ENCODE measurements around the gene ADCY9. TPM values are rescaled to one million over a fixed set of nuclear protein-coding genes. Genes with fewer than 3 reads are reported as not detected.
"Not testable (repeated sequence)": the region's sequence is repeated elsewhere in the genome, so short reads cannot be mapped to it uniquely, and the experiment has no call there.

The ADCY9 gene
- total RNA-seq, 1 donor from 2014 or later = 31.9 TPM

GRCh38 chr16:4052096-4052495, 64.1 kb downstream of the ADCY9 start:
- H3K4me3 Mint-ChIP-seq (ENCODE audit: unreplicated experiment) = no peak overlapping the region
- no peaks in the 10 kb centered on the region for H3K9me3 Mint-ChIP-seq (ENCODE audit: low read depth)
- TF ChIP-seq CTCF (IDR thresholded peaks at IDR 0.05) = no peak
- no peak for DNase-seq (ENCODE audit: low spot score)
- H3K27ac Mint-ChIP-seq (ENCODE audit: unreplicated experiment) = no peak overlapping the region
- no peaks in the 10 kb centered on the region for H3K27me3 Mint-ChIP-seq (ENCODE audit: low read depth)
- H3K36me3 Mint-ChIP-seq (ENCODE audit: low read depth) = no peaks in the 10 kb centered on the region
- peaks cover 34% of the 10 kb centered on the region for H3K4me1 Mint-ChIP-seq (ENCODE audit: low read depth)

GRCh38 chr16:4051591-4051990, 64.7 kb downstream of the ADCY9 start:
- Mint-ChIP-seq H3K36me3 (ENCODE audit: low read depth) (no peaks in the 10 kb centered on the region), H3K4me1 (ENCODE audit: low read depth) (peaks cover 32% of the 10 kb centered on the region), H3K27ac (ENCODE audit: unreplicated experiment) (no peak overlapping the region), H3K4me3 (ENCODE audit: unreplicated experiment) (no peak overlapping the region), H3K9me3 (ENCODE audit: low read depth) (no peaks in the 10 kb centered on the region), H3K27me3 (ENCODE audit: low read depth) (no peaks in the 10 kb centered on the region)
- DNase-seq (ENCODE audit: low spot score) = no peak
- no peak for TF ChIP-seq CTCF (IDR thresholded peaks at IDR 0.05)

GRCh38 chr16:4049031-4049430, 67.2 kb downstream of the ADCY9 start:
- DNase-seq (ENCODE audit: low spot score) = no peak
- no peaks in the 10 kb centered on the region for H3K36me3 Mint-ChIP-seq (ENCODE audit: low read depth)
- no peak overlapping the region for H3K4me3 Mint-ChIP-seq (ENCODE audit: unreplicated experiment)
- H3K27ac Mint-ChIP-seq (ENCODE audit: unreplicated experiment) = no peak overlapping the region
- no peaks in the 10 kb centered on the region for H3K9me3 Mint-ChIP-seq (ENCODE audit: low read depth)
- no peaks in the 10 kb centered on the region for H3K27me3 Mint-ChIP-seq (ENCODE audit: low read depth)
- H3K4me1 Mint-ChIP-seq (ENCODE audit: low read depth) = peaks cover 32% of the 10 kb centered on the region
- TF ChIP-seq CTCF (IDR thresholded peaks at IDR 0.05) = no peak

- DNase-seq (ENCODE audit: low spot score) = no peak
- Mint-ChIP-seq H3K9me3 (ENCODE audit: low read depth) (no peaks in the 10 kb centered on the region), H3K4me3 (ENCODE audit: unreplicated experiment) (no peak overlapping the region), H3K4me1 (ENCODE audit: low read depth) (peaks cover 26% of the 10 kb centered on the region), H3K27ac (ENCODE audit: unreplicated experiment) (no peak overlapping the region), H3K27me3 (ENCODE audit: low read depth) (no peaks in the 10 kb centered on the region), H3K36me3 (ENCODE audit: low read depth) (no peaks in the 10 kb centered on the region)
- TF ChIP-seq CTCF (IDR thresholded peaks at IDR 0.05) = no peak
Measured at GRCh38 chr16:4048481-4048880, 67.8 kb downstream of the ADCY9 start.

GRCh38 chr16:4046221-4046620, 70.0 kb downstream of the ADCY9 start:
- TF ChIP-seq CTCF (IDR thresholded peaks at IDR 0.05) = no peak
- no peaks in the 10 kb centered on the region for H3K27me3 Mint-ChIP-seq (ENCODE audit: low read depth)
- H3K4me3 Mint-ChIP-seq (ENCODE audit: unreplicated experiment) = no peak overlapping the region

GRCh38 chr16:4045561-4045960, 70.7 kb downstream of the ADCY9 start:
- not testable (repeated sequence) for H3K4me3 Mint-ChIP-seq (ENCODE audit: unreplicated experiment); H3K4me1 Mint-ChIP-seq (ENCODE audit: low read depth); H3K27ac Mint-ChIP-seq (ENCODE audit: unreplicated experiment); H3K27me3 Mint-ChIP-seq (ENCODE audit: low read depth); H3K36me3 Mint-ChIP-seq (ENCODE audit: low read depth); DNase-seq (ENCODE audit: low spot score); H3K9me3 Mint-ChIP-seq (ENCODE audit: low read depth)

More at GRCh38 chr16:4046221-4046620, 70.0 kb downstream of the ADCY9 start:
- no peaks in the 10 kb centered on the region for H3K36me3 Mint-ChIP-seq (ENCODE audit: low read depth)
- no peak overlapping the region for H3K27ac Mint-ChIP-seq (ENCODE audit: unreplicated experiment)
- DNase-seq (ENCODE audit: low spot score) = no peak
- H3K9me3 Mint-ChIP-seq (ENCODE audit: low read depth) = no peaks in the 10 kb centered on the region
- H3K4me1 Mint-ChIP-seq (ENCODE audit: low read depth) = peaks cover 10% of the 10 kb centered on the region
